Activated gamma-delta T cell treated with anti-CD3 and anti-CD28 coated beads, Interleukin-2, amount 50 U/mL, for 16 hours (primary cell): Measurements from ENCODE around the gene IFNA16.
"Not testable (repeated sequence)": the region's sequence is repeated elsewhere in the genome, so short reads cannot be mapped to it uniquely, and the experiment has no call there.

Experiments used
- DNase-seq: peaks from one replicate; pipeline ENCODE4 v3.0.0-alpha.2; 2020; ENCODE audit warnings: low read depth

Gene IFNA16

DNA sequence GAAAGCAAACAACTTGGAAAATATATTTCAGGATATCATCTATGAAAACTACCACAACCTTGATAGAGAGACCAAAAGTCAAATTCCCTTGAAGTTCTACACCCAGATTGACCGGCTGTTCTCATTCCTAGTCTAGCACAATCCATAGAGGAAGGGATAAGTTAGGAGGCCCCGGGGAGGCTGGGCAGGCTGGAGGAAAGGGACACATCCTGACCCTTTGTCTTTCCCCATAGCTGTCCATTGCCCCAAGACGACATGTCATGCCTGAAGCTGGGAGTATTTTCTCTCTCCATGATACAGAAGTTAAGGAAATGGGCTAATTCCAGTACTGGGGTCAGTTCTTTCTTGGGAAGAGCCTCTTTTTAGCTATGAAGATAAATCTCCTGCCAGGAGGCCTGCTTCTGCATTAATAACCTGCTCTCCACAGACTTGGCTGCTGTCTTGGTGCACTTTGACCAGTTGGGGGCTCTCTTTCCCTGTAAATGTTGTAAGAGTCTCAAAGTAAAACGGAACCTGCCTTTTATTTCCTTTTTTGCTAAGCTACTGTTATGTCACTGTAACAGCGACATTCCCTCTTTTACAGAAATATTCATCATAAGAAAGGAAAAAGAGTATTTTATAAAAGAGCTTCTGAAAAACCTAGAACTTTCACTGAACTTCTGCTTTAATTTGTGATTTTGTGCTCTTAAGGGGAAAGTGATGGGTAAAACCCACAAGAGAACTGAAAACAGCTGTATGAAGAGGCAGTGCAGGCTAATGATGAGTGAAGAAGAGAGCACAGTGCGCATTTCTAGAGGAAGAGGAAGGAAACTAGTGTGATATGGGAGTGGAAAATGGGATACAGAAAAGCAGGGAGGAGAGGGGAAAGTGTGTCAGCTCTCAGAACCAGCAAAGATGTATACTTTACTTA is 22.0 kb downstream of the IFNA16 start:
- not testable (repeated sequence) for DNase-seq

DNA sequence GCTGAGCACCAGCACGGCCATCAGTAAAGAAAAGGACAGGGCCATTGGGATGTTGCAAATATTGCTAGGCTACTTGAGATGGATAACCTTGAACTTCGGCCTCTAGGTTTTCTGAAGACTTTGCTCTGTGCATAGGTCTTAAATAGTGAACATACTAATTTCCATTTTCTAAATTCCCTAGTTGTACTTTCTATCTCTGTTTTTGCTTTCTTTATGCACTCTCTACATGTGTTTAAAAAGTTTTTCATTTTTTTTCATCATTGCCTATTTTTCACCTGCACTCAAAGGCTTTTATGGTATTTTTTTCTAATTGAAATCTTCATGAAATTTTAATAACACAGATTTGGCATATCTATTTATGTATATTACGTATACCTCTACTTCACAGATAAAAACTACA is 29.6 kb downstream of the IFNA16 start, which contains the start of gene IFNA4:
TSS of gene IFNA4 (minus strand) at position 101 of the 400 bp plus-strand sequence. CDS start at position 45, 56 bp downstream.
- not testable (repeated sequence) for DNase-seq

GRCh38 chr9:21182810-21183736 is 34.0 kb downstream of the IFNA16 start:
- DNase-seq = not testable (repeated sequence)

DNA sequence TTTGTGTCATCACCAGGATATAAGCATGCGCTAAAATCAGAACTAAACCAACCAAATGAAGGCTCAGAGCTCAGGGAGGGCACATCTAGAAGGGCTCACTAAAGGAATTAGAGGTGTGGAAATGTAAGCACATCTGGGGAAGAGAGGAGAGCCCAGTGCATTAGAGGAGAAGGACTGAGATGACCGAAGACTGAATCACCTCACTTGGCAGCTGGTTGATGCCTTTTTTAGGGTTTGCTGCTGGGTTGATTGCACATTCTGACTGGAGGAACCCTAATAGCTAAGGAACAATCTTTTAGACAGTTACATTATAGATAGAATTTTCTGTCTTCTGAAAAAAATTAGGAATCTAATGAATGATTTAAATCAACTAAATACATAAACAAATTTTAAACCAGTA is 42.4 kb downstream of the IFNA16 start:
- no peak for DNase-seq

DNA sequence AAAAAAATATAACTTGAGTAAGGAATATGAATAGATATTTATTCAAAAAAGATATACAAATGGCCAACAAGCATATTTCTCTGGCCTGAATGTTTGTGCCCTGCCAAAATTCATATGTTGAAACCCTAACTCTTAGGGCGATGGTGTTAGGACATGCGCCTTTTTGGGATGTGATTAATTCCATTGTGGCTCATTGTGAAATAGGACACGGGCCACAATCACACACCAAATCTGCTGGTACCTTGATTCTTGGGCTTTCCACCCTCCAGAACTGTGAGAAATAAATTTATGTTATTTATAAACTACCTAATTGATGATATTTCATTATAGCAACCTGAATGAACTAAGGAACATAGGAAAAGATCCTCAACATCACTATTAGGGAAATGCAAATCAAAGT is 45.0 kb downstream of the IFNA16 start:
- DNase-seq = no peak

GRCh38 chr9:21171351-21171750 is 45.8 kb downstream of the IFNA16 start:
- DNase-seq = no peak

DNA sequence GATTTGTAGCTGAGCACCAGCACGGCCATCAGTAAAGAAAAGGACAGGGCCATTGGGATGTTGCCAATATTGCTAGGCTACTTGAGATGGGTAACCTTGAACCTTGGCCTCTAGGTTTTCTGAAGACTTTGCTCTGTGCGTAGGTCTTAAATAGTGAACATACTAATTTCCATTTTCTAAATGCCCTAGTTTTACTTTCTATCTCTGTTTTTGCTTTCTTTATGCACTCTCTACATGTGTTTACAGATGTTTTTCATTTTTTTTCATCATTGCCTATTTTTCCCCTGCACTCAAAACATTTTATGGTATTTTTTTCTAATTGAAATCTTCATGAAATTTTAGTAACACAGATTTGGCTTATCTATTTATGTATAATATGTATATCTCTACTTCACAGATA is 50.6 kb downstream of the IFNA16 start, which contains the start of gene IFNA21:
TSS of gene IFNA21 (minus strand) at position 101 of the 400 bp plus-strand sequence. CDS start at position 53, 48 bp downstream.
- not testable (repeated sequence) for DNase-seq
